Tibial nerve (tissue), 4 donors: ENCODE results near the gene ABHD10.

Source experiments
- CTCF ChIP-seq, 5 experiments: fragments of 200-600 bp in 3 of 5; fragments of 450-650 bp in 2 of 5; sonication (generic) in 3 of 5; IDR thresholded peaks; one replicate each; pipeline ENCODE4 v1.5.1; 2016 to 2019; ENCODE audit warnings: antibody characterized with exemption in 5 of 5, mild to moderate bottlenecking in 3 of 5, moderate library complexity in 2 of 5
- EP300 ChIP-seq, 2 donors: sonication (generic); formaldehyde crosslinking; IDR thresholded peaks; one replicate each; pipeline ENCODE4 v1.6.1; 2017; ENCODE audit warnings: antibody characterized with exemption in 2 of 2, mild to moderate bottlenecking in 1 of 2
- POLR2A ChIP-seq, 2 donors: fragments of 450-650 bp; IDR thresholded peaks; one replicate each; pipeline ENCODE4 v1.6.1; 2017; ENCODE audit warnings: antibody characterized with exemption in 2 of 2, mild to moderate bottlenecking in 2 of 2, moderate library complexity in 2 of 2

GRCh38 chr3:111984636-111985298 lies 5.9 kb downstream of the ABHD10 start:
- no peak for TF ChIP-seq CTCF (IDR thresholded peaks at IDR 0.05)
- TF ChIP-seq POLR2A (IDR thresholded peaks at IDR 0.05), result no peak
- no peak for TF ChIP-seq EP300 (IDR thresholded peaks at IDR 0.05)
